K562 (cell line): Measurements from ENCODE around the gene ATP5ME.

Source experiments
- MYNN ChIP-seq, 2 experiments: sonication (generic); formaldehyde crosslinking in 1 of 2; IDR thresholded peaks; 2 replicates each; pipeline versions ENCODE4 v1.5.0 to v1.6.1; 2016 to 2020; ENCODE audit warnings: antibody characterized with exemption in 1 of 2, missing genetic modification reagents in 1 of 2
- PCBP2 ChIP-seq: fragments of 200-400 bp; formaldehyde crosslinking; IDR thresholded peaks from 2 replicates; pipeline ENCODE4 v1.6.1; 2018; ENCODE audit warnings: low read length, low read depth, mild to moderate bottlenecking, moderate library complexity; ENCODE audit not compliant: poor library complexity, severe bottlenecking
- POLR2A ChIP-seq: fragments of 450-650 bp; conservative IDR thresholded peaks from 2 replicates; pipeline ENCODE4 v1.6.1; 2016
- TF ChIP-seq, protein P1 (sequence below): fragments of 450-650 bp; formaldehyde crosslinking; IDR thresholded peaks from 2 replicates; pipeline ENCODE4 v1.4.0; 2022; ENCODE audit warnings: missing genetic modification characterization
- TF ChIP-seq, protein P2 (sequence below): sonication (generic); formaldehyde crosslinking; IDR thresholded peaks from 2 replicates; pipeline ENCODE4 v1.8.0; 2023; ENCODE audit warnings: mild to moderate bottlenecking, missing genetic modification reagents

DNA sequence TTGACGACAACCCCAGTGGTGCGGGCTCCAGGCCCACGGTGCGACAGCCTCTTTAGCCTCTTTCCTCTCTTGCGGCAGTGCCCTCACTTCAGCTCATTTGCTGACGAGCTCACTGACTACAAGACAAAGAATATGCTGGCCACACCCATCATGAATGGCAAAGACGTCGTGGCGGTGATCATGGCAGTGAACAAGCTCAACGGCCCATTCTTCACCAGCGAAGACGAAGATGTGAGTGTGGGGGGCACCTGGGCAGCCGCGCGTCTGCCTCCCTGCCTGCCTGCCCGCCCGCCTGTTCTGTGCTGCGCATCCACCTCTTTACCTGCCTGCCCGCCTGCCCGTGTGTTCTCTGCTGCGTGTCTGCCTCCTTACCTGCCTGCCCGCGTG is 39.5 kb downstream of the ATP5ME start:
- TF ChIP-seq PCBP2: no peak
- TF ChIP-seq, protein P1, sequence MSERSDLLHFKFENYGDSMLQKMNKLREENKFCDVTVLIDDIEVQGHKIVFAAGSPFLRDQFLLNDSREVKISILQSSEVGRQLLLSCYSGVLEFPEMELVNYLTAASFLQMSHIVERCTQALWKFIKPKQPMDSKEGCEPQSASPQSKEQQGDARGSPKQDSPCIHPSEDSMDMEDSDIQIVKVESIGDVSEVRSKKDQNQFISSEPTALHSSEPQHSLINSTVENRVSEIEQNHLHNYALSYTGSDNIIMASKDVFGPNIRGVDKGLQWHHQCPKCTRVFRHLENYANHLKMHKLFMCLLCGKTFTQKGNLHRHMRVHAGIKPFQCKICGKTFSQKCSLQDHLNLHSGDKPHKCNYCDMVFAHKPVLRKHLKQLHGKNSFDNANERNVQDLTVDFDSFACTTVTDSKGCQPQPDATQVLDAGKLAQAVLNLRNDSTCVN (CRISPR knock-in tag): no peak
- TF ChIP-seq MYNN (IDR thresholded peaks at IDR 0.05): no peak
- TF ChIP-seq MYNN (CRISPR knock-in tag; IDR thresholded peaks at IDR 0.05): no peak
- TF ChIP-seq, protein P2, sequence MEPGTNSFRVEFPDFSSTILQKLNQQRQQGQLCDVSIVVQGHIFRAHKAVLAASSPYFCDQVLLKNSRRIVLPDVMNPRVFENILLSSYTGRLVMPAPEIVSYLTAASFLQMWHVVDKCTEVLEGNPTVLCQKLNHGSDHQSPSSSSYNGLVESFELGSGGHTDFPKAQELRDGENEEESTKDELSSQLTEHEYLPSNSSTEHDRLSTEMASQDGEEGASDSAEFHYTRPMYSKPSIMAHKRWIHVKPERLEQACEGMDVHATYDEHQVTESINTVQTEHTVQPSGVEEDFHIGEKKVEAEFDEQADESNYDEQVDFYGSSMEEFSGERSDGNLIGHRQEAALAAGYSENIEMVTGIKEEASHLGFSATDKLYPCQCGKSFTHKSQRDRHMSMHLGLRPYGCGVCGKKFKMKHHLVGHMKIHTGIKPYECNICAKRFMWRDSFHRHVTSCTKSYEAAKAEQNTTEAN (CRISPR knock-in tag): no peak
- TF ChIP-seq POLR2A: no peak
